Gastrocnemius medialis (tissue), 4 donors: ENCODE measurements around the gene INPP5A.

Source experiments
- POLR2A ChIP-seq, 2 donors: fragments of 450-650 bp; IDR thresholded peaks; one replicate each; pipeline ENCODE4 v1.6.1; 2017; ENCODE audit warnings: antibody characterized with exemption in 2 of 2, mild to moderate bottlenecking in 2 of 2, moderate library complexity in 2 of 2
- TF ChIP-seq, protein P1 (sequence below), 5 experiments: fragments of 450-650 bp in 3 of 5; fragments of 200-600 bp in 2 of 5; sonication (generic) in 2 of 5; IDR thresholded peaks in 4 of 5; conservative IDR thresholded peaks in 1 of 5; 1 replicate in 4 of 5; 2 replicates in 1 of 5; pipeline ENCODE4 v1.5.1; 2016 to 2019; ENCODE audit warnings: antibody characterized with exemption in 5 of 5, mild to moderate bottlenecking in 3 of 5, moderate library complexity in 3 of 5

- TF ChIP-seq, protein P1, sequence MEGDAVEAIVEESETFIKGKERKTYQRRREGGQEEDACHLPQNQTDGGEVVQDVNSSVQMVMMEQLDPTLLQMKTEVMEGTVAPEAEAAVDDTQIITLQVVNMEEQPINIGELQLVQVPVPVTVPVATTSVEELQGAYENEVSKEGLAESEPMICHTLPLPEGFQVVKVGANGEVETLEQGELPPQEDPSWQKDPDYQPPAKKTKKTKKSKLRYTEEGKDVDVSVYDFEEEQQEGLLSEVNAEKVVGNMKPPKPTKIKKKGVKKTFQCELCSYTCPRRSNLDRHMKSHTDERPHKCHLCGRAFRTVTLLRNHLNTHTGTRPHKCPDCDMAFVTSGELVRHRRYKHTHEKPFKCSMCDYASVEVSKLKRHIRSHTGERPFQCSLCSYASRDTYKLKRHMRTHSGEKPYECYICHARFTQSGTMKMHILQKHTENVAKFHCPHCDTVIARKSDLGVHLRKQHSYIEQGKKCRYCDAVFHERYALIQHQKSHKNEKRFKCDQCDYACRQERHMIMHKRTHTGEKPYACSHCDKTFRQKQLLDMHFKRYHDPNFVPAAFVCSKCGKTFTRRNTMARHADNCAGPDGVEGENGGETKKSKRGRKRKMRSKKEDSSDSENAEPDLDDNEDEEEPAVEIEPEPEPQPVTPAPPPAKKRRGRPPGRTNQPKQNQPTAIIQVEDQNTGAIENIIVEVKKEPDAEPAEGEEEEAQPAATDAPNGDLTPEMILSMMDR (IDR thresholded peaks at IDR 0.05 in 4 of 5, conservative IDR thresholded peaks at IDR 0.05 in 1 of 5), result no peak
- no peak for TF ChIP-seq POLR2A (IDR thresholded peaks at IDR 0.05)
These were observed 236.8 kb downstream of the INPP5A start for GRCh38 chr10:132774181-132774901.
